Amniotic epithelial cell (primary cell): Measurements from ENCODE around the gene WDR64.

ENCODE experiments used
- DNase-seq: peaks from one replicate; pipeline ENCODE4 v3.0.0-alpha.2; 2010; ENCODE audit warnings: low read depth

WDR64 gene

GRCh38 chr1:241652012-241652411 lies at the start of gene WDR64:
Gene WDR64 (plus strand): TSS chr1:241652281. CDS start chr1:241652485, 204 bp downstream.
- no peak for DNase-seq

- DNase-seq: no peak
These were observed 48.3 kb upstream of the WDR64 start for GRCh38 chr1:241603731-241604245.

- peak; percentile 58 for DNase-seq
These were observed 46.8 kb upstream of the WDR64 start for GRCh38 chr1:241605146-241605805.

- no peak for DNase-seq
These were observed 45.5 kb upstream of the WDR64 start for GRCh38 chr1:241606544-241606943.

GRCh38 chr1:241607497-241607896 lies 44.6 kb upstream of the WDR64 start:
- DNase-seq: no peak

GRCh38 chr1:241608379-241609033 lies 43.6 kb upstream of the WDR64 start:
- DNase-seq: peak; percentile 81

GRCh38 chr1:241610056-241610815 lies 41.8 kb upstream of the WDR64 start:
- DNase-seq: peak; percentile 82

GRCh38 chr1:241611063-241611462 lies 41.0 kb upstream of the WDR64 start:
- peak; percentile 81 for DNase-seq

GRCh38 chr1:241611736-241612135 lies 40.3 kb upstream of the WDR64 start:
- no peak for DNase-seq

- DNase-seq: peak; percentile 90
These were observed 39.3 kb upstream of the WDR64 start for GRCh38 chr1:241612533-241613477.

GRCh38 chr1:241614144-241614543 lies 37.9 kb upstream of the WDR64 start:
- DNase-seq: no peak

- no peak for DNase-seq
These were observed 37.5 kb upstream of the WDR64 start for GRCh38 chr1:241614572-241614971.

GRCh38 chr1:241615043-241615974 lies 36.8 kb upstream of the WDR64 start:
- no peak for DNase-seq

GRCh38 chr1:241617426-241617825 lies 34.7 kb upstream of the WDR64 start:
- no peak for DNase-seq

GRCh38 chr1:241622669-241623068 lies 29.4 kb upstream of the WDR64 start:
- DNase-seq: no peak

- no peak for DNase-seq
These were observed 27.1 kb upstream of the WDR64 start for GRCh38 chr1:241624935-241625334.

- peak; percentile 76 for DNase-seq
These were observed 24.4 kb upstream of the WDR64 start for GRCh38 chr1:241627453-241628259.

- no peak for DNase-seq
These were observed 22.1 kb upstream of the WDR64 start for GRCh38 chr1:241630005-241630404.

- no peak for DNase-seq
These were observed 21.6 kb upstream of the WDR64 start for GRCh38 chr1:241630476-241630875.

- DNase-seq: no peak
These were observed 21.2 kb upstream of the WDR64 start for GRCh38 chr1:241630899-241631298.
